OCI-LY7 (cell line): ENCODE data around the gene ANG. TPM values are rescaled to one million over a fixed set of nuclear protein-coding genes. Genes with fewer than 3 reads are reported as not detected.
"Not testable (repeated sequence)": the region's sequence is repeated elsewhere in the genome, so short reads cannot be mapped to it uniquely, and the experiment has no call there.

Source experiments
- BruUV-seq: library from RNA; stranded (reverse); fragments of 400-500 nt; replicated peaks from 2 replicates; lab custom pipeline; 2021; lab: Mats Ljungman, UMichigan
- CTCF ChIA-PET: fragments of 300-600 bp; sonication (Branson Sonifier 250); formaldehyde crosslinking; loops from one replicate; lab custom pipeline; 2022; ENCODE audit warnings: antibody characterized with exemption; ENCODE audit not compliant: unreplicated experiment; lab: Charles Lee
- POLR2A ChIA-PET: fragments of 300-600 bp; sonication (Branson Sonifier 250); formaldehyde crosslinking; loops from one replicate; lab custom pipeline; 2022; ENCODE audit warnings: antibody characterized with exemption; lab: Charles Lee
- DNase-seq: peaks from one replicate; pipeline ENCODE4 v3.0.0-alpha.2; 2015; ENCODE audit warnings: low spot score
- H2AFZ ChIP-seq: fragments of 200-600 bp; sonication (generic), shearing (Covaris generic); 2 replicates; pipeline ENCODE4 v1.6.1; 2014; ENCODE audit warnings: mild to moderate bottlenecking, antibody characterized with exemption, low read length, moderate library complexity
- H3K27ac ChIP-seq: fragments of 200-600 bp; sonication (generic); 2 replicates; pipeline ENCODE4 v1.5.1; 2014; ENCODE audit warnings: mixed run types, low read depth, mild to moderate bottlenecking, moderate library complexity, low read length, inconsistent platforms; ENCODE audit not compliant: poor library complexity, severe bottlenecking
- H3K36me3 ChIP-seq: fragments of 200-600 bp; sonication (generic); 2 replicates; pipeline ENCODE4 v1.6.1; 2014; ENCODE audit warnings: mild to moderate bottlenecking, antibody characterized with exemption, low read length, moderate library complexity, mixed read lengths; ENCODE audit not compliant: insufficient read depth
- H3K4me1 ChIP-seq: fragments of 200-600 bp; sonication (generic); 2 replicates; pipeline ENCODE4 v1.5.1; 2014; ENCODE audit warnings: mild to moderate bottlenecking, low read length; ENCODE audit not compliant: insufficient read depth, poor library complexity, severe bottlenecking
- H3K4me2 ChIP-seq: fragments of 200-600 bp; sonication (generic); 2 replicates; pipeline ENCODE4 v1.6.1; 2014; ENCODE audit warnings: mild to moderate bottlenecking, low read length
- H3K4me3 ChIP-seq: fragments of 200-600 bp; sonication (generic); 2 replicates; pipeline ENCODE4 v1.5.1; 2014; ENCODE audit warnings: mild to moderate bottlenecking, low read depth, low read length; ENCODE audit not compliant: poor library complexity, severe bottlenecking
- H3K79me2 ChIP-seq: fragments of 200-600 bp; sonication (generic); 2 replicates; pipeline ENCODE4 v1.6.1; 2016; ENCODE audit warnings: low read depth, mild to moderate bottlenecking, low read length, moderate library complexity, mixed read lengths; ENCODE audit not compliant: insufficient read depth
- H3K9me2 ChIP-seq: fragments of 200-600 bp; sonication (generic); 2 replicates; pipeline ENCODE4 v1.6.1; 2016; ENCODE audit warnings: mild to moderate bottlenecking, low read length, mixed read lengths; ENCODE audit not compliant: insufficient read depth
- H3K9me3 ChIP-seq: fragments of 200-600 bp; sonication (generic); 2 replicates; pipeline ENCODE4 v1.6.1; 2014; ENCODE audit warnings: mild to moderate bottlenecking, mixed run types, low read length, mixed read lengths
- H4K20me1 ChIP-seq: fragments of 200-600 bp; sonication (generic); 2 replicates; pipeline ENCODE4 v1.6.1; 2014; ENCODE audit warnings: mild to moderate bottlenecking, antibody characterized with exemption, low read length, moderate library complexity, mixed read lengths; ENCODE audit not compliant: insufficient read depth
- EZH2phosphoT487 ChIP-seq: fragments of 200-600 bp; sonication (generic); IDR thresholded peaks from 2 replicates; pipeline ENCODE4 v1.6.1; 2018; ENCODE audit warnings: low read depth, borderline replicate concordance, mild to moderate bottlenecking, mixed run types, antibody characterized with exemption, low read length, moderate library complexity, mixed read lengths
- intact Hi-C: fragments of 100-400 bp; cut with micrococcal nuclease; formaldehyde crosslinking; loops from one replicate; pipeline ENCODE4 v1.10.0; 2022; ENCODE audit not compliant: unreplicated experiment
- total RNA-seq, 2 experiments: library from RNA; depleted of rRNA in 1 of 2; stranded (reverse); fragments of >200 nt in 1 of 2; shearing (Covaris generic) in 1 of 2; gene quantifications; 2 replicates each; pipeline ENCODE4 v1.2.3, GENCODE V29; 2014 to 2022
- TF ChIP-seq, protein P1 (sequence below): fragments of 200-600 bp; sonication (generic); conservative IDR thresholded peaks from 2 replicates; pipeline ENCODE4 v1.5.1; 2014; ENCODE audit warnings: mild to moderate bottlenecking, antibody characterized with exemption, low read length, moderate library complexity, mixed read lengths

The ANG gene
- total RNA-seq, 2 experiments from 2014 or later: not detected

DNA sequence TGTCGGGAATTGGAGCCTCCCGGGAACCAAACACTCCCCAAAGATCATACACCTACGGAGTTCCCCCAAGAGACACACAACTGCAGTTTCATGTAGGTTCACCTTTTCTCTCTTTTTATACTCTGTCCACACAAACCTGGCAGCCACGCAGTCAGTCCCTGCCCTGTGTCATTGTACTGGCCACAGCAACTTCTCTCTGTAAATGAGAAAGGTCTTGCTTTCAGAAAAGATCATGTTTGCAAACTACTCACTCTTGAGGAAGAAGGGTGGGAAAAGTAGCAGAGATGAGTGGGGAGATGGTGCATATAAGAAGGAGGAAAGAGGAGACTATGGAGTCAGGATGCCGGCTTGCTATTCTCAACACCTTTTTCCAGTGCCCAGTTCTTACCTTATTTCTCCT, 10.4 kb downstream of the ANG start:
- no TSS peak for BruUV-seq
- no peaks in the 10 kb centered on the region for H3K9me2 ChIP-seq
- H3K4me3 ChIP-seq: no peak overlapping the region
- TF ChIP-seq, protein P1, sequence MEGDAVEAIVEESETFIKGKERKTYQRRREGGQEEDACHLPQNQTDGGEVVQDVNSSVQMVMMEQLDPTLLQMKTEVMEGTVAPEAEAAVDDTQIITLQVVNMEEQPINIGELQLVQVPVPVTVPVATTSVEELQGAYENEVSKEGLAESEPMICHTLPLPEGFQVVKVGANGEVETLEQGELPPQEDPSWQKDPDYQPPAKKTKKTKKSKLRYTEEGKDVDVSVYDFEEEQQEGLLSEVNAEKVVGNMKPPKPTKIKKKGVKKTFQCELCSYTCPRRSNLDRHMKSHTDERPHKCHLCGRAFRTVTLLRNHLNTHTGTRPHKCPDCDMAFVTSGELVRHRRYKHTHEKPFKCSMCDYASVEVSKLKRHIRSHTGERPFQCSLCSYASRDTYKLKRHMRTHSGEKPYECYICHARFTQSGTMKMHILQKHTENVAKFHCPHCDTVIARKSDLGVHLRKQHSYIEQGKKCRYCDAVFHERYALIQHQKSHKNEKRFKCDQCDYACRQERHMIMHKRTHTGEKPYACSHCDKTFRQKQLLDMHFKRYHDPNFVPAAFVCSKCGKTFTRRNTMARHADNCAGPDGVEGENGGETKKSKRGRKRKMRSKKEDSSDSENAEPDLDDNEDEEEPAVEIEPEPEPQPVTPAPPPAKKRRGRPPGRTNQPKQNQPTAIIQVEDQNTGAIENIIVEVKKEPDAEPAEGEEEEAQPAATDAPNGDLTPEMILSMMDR: no peak
- no peak for TF ChIP-seq EZH2phosphoT487
- intact Hi-C loops: loop anchor here (5.0 kb wide), 1 partner anchor 173 kb away; no protein-coding TSS in a partner anchor
- H3K36me3 ChIP-seq: no peaks in the 10 kb centered on the region
- no peaks in the 10 kb centered on the region for H3K4me1 ChIP-seq
- H3K4me2 ChIP-seq: no peak overlapping the region
- no peaks in the 10 kb centered on the region for H3K9me3 ChIP-seq
- H3K27ac ChIP-seq: no peak overlapping the region
- no peak for DNase-seq
- H3K79me2 ChIP-seq: no peaks in the 10 kb centered on the region
- no peak overlapping the region for H2AFZ ChIP-seq
- ChIA-PET POLR2A (no interaction called here), CTCF (interaction anchor here (1.3 kb wide), 1 partner anchor 272 kb away, joined by 3 read pairs; no protein-coding TSS in a partner anchor)
- no peaks in the 10 kb centered on the region for H4K20me1 ChIP-seq

DNA sequence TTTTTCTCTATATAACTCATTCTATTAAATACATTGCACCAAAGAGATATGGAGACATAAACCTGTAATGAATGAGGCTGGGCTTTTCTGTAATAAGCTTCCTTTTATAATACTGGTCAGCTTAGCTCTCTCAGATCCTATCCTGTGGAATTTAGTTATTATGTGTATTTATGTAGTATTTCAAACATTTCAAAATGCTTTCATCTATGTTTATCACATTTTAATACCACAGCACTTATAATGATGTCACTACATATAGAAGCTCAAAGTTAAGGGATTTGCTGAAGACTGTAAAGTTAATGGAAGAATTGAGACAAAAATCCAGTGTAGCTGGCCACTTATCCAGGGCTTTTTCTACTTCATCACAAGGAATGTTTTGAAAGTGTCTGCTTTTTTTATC, 11.4 kb downstream of the ANG start:
- POLR2A ChIA-PET: no interaction called here
- Histone ChIP-seq H4K20me1 (no peaks in the 10 kb centered on the region), H3K4me2 (no peak overlapping the region), H3K9me3 (no peaks in the 10 kb centered on the region), H3K27ac (no peak overlapping the region), H3K4me1 (no peaks in the 10 kb centered on the region), H2AFZ (no peak overlapping the region), H3K79me2 (no peaks in the 10 kb centered on the region), H3K36me3 (no peaks in the 10 kb centered on the region), H3K4me3 (no peak overlapping the region), H3K9me2 (no peaks in the 10 kb centered on the region)
- TF ChIP-seq EZH2phosphoT487: no peak
- TF ChIP-seq, protein P1: no peak
- no TSS peak for BruUV-seq
- CTCF ChIA-PET: no interaction called here
- intact Hi-C loops: loop anchor here (5.0 kb wide), 1 partner anchor 172 kb away; no protein-coding TSS in a partner anchor
- no peak for DNase-seq

DNA sequence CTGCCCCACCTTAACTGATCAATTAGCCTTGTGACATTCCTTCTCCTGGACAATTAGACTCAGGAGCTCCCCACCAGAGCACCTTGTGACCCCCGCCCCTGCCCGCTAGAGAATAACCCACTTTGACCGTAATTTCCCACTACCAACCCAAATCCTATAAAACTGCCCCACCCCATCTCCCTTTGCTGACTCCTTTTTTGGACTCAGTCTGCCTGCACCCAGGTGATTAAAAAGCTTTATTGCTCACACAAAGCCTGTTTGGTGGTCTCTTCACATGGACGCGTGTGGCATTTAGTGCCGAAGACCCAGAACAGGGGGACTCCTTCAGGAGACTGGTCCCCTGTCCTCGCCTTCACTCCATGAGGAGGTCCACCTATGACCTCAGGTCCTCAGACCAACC, 12.4 kb downstream of the ANG start:
- H2AFZ ChIP-seq, H3K27ac ChIP-seq, H3K4me1 ChIP-seq, H3K36me3 ChIP-seq, intact Hi-C loops, H3K9me2 ChIP-seq, H3K4me2 ChIP-seq, H3K79me2 ChIP-seq, DNase-seq, POLR2A ChIA-PET, CTCF ChIA-PET, BruUV-seq, H3K4me3 ChIP-seq, H4K20me1 ChIP-seq, H3K9me3 ChIP-seq: not testable (repeated sequence)
